ENCODE data around the gene GFPT2. TPM values are rescaled to one million over a fixed set of nuclear protein-coding genes. Genes with fewer than 3 reads are reported as not detected.

Gene GFPT2
- total and polyA plus RNA-seq, 10 of the 15 experiments (the other 5 are each of a cell fraction or from before 2014, with no cell fraction given): 0.05 to 0.33 (median 0.11) TPM; not detected in 4

DNA sequence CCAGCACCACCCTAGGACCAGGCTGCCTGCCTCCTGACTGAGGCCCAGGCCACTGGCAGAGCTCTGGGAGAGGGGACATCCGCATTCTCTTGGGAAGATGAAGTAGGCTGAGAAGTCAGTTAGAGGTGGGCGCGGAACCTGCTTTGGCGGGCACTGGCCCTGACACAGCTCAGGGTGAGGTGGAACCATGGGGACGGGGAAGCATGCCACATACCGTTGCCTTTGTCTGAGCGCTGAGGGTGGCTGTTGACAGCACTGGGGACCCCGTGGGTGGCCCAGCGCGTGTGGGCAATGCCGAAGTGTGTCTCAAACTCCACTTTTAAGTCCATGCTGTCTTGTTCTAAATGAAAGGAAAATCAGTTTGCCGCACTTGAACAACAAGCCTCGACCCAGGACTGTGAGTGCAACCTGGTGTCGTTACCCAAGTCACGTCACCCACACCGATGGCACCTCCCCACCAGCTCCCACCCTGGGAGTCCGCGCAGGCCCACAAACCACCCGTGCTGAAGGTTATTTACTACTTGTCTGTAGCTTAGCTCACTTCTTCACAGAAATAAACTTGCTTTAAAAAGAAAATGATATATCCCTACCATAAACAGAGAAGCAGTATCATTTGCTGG lies 17.4 kb downstream of the GFPT2 start (continued):
- TF ChIP-seq, protein P1, sequence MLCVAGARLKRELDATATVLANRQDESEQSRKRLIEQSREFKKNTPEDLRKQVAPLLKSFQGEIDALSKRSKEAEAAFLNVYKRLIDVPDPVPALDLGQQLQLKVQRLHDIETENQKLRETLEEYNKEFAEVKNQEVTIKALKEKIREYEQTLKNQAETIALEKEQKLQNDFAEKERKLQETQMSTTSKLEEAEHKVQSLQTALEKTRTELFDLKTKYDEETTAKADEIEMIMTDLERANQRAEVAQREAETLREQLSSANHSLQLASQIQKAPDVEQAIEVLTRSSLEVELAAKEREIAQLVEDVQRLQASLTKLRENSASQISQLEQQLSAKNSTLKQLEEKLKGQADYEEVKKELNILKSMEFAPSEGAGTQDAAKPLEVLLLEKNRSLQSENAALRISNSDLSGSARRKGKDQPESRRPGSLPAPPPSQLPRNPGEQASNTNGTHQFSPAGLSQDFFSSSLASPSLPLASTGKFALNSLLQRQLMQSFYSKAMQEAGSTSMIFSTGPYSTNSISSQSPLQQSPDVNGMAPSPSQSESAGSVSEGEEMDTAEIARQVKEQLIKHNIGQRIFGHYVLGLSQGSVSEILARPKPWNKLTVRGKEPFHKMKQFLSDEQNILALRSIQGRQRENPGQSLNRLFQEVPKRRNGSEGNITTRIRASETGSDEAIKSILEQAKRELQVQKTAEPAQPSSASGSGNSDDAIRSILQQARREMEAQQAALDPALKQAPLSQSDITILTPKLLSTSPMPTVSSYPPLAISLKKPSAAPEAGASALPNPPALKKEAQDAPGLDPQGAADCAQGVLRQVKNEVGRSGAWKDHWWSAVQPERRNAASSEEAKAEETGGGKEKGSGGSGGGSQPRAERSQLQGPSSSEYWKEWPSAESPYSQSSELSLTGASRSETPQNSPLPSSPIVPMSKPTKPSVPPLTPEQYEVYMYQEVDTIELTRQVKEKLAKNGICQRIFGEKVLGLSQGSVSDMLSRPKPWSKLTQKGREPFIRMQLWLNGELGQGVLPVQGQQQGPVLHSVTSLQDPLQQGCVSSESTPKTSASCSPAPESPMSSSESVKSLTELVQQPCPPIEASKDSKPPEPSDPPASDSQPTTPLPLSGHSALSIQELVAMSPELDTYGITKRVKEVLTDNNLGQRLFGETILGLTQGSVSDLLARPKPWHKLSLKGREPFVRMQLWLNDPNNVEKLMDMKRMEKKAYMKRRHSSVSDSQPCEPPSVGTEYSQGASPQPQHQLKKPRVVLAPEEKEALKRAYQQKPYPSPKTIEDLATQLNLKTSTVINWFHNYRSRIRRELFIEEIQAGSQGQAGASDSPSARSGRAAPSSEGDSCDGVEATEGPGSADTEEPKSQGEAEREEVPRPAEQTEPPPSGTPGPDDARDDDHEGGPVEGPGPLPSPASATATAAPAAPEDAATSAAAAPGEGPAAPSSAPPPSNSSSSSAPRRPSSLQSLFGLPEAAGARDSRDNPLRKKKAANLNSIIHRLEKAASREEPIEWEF (IDR thresholded peaks at IDR 0.05; ENCODE audit: insufficient replicate concordance, low read depth, low read length): no peak
- TF ChIP-seq TCF7 (IDR thresholded peaks at IDR 0.05; ENCODE audit: borderline replicate concordance) (no peak), SMARCA5 (IDR thresholded peaks at IDR 0.05) (no peak), RCOR1 (conservative IDR thresholded peaks at IDR 0.05; ENCODE audit: low read depth, low read length) (no peak)

DNA sequence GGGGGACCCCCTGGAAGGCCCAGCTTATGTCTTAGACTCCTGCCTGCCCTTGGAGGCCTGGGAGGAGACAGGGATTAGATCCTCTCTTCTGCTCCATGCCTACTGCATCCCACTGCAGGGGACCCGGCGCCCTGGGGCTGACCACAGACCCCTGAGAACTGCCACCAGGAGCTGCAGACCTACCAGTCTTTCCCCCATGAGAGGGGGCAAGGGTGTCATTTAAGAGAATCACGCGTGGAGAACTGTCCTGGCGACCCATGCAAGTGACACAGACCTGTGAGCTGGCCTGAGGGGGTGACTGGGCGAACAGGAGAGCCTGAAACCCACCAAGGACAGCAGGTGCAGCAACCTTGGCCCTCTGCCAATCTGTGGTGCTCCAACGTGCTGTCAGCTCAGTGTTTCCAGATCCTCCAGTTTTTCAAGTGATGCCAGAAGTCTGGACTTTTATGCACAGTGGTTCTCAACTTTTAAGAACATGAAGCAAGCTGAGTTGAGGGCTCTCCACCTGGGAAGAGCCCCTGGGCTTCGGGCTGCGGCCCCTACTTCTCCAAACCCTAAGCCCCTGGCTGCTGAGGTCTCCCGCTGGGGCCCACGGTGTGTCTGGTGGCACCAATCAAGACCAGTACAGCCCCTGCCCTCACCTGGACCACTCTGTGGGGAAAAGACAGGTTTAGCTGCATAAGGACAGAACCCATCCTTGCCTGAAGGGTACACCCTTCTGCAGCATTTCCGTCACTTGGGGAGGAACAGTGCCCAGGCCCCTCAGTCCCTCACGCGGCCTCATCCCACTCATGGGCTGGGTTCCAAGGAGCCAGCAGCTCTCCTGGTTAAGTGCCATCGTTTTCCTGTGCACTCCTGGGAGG lies 18.2 kb downstream of the GFPT2 start:
- FAIRE-seq: no peak
- ChIA-PET RAD21 (ENCODE audit: unreplicated experiment) (interaction anchor here (1.2 kb wide), 1 partner anchor 41 kb away, joined by 3 read pairs; no protein-coding TSS in a partner anchor), POLR2A (no interaction called here)

More for the DNA sequence above, 18.2 kb downstream of the GFPT2 start:
- Histone ChIP-seq H3K36me3 (ENCODE audit: control insufficient read depth in 2 of 2, insufficient read depth in 2 of 2, low read length in 1 of 2) (no peaks in the 10 kb centered on the region), H3K27ac (ENCODE audit: control insufficient read depth, insufficient read depth) (no peak overlapping the region), H3K4me3 (no peak overlapping the region), H3K9ac (ENCODE audit: control insufficient read depth, insufficient read depth, low read length) (no peak overlapping the region), H3K79me2 (ENCODE audit: control insufficient read depth, insufficient read depth, low read length) (no peaks in the 10 kb centered on the region), H3K4me2 (ENCODE audit: control insufficient read depth, insufficient read depth) (no peak overlapping the region), H4K20me1 (ENCODE audit: control insufficient read depth, insufficient read depth) (no peaks in the 10 kb centered on the region), H3K4me1 (ENCODE audit: control insufficient read depth, insufficient read depth, low read length) (no peaks in the 10 kb centered on the region), H3K9me3 (replicated peaks; ENCODE audit: control insufficient read depth, insufficient read depth, low read length) (no peaks in the 10 kb centered on the region), H2AFZ (ENCODE audit: control insufficient read depth, low read depth, low read length) (no peak overlapping the region), H3K27me3 (replicated peaks in 1 of 2; ENCODE audit: control insufficient read depth in 2 of 2, insufficient read depth in 2 of 2, low read length in 1 of 2) (no peaks in the 10 kb centered on the region)
- in situ Hi-C loops (cut with MboI) (no loop called here), intact Hi-C loops (cut with micrococcal nuclease; ENCODE audit: unreplicated experiment) (no loop called here)
- CTCF ChIA-PET: no interaction called here
- BruUV-seq (replicated peaks): no TSS peak
- no peak for DNase-seq (ENCODE audit: low read depth, low spot score)
- no peak for ATAC-seq
- no peak for TF ChIP-seq CREM (IDR thresholded peaks at IDR 0.05; ENCODE audit: low read depth)
- 30% methylated on average over 15 of the region's 15 CpGs for WGBS (ENCODE audit: insufficient coverage, insufficient replicate concordance, low lambda C conversion rate, missing lambda C conversion rate)
- SMC1A ChIA-PET (ENCODE audit: uncharacterized antibody, unreplicated experiment): no interaction called here

Measured in GM12878 (cell line).